Activated CD4-positive, alpha-beta T cell treated with anti-CD3 and anti-CD28 coated beads for 36 hours (primary cell): ENCODE results near the gene KLF13. TPM values are rescaled to one million over a fixed set of nuclear protein-coding genes. Genes with fewer than 3 reads are reported as not detected.
"Not testable (repeated sequence)": the region's sequence is repeated elsewhere in the genome, so short reads cannot be mapped to it uniquely, and the experiment has no call there.

Experiments used
- ATAC-seq: fragments of 200-7000 bp; cut with Tn5 transposase; one replicate; pipeline ENCODE4 v1.10.0; 2021; ENCODE audit warnings: mild to moderate bottlenecking, moderate library complexity
- CTCF ChIA-PET: fragments of 350-600 bp; sonication (Branson Sonifier 250); formaldehyde crosslinking; loops from one replicate; lab custom pipeline; 2021; ENCODE audit warnings: antibody characterized with exemption; lab: Charles Lee
- POLR2A ChIA-PET: fragments of 350-600 bp; sonication (Branson Sonifier 250); formaldehyde crosslinking; loops from one replicate; lab custom pipeline; 2021; ENCODE audit warnings: antibody characterized with exemption, inconsistent platforms; lab: Charles Lee
- DNase-seq: peaks from one replicate; pipeline ENCODE4 v3.0.0-alpha.2; 2020
- H3K27ac Mint-ChIP-seq: one replicate; pipeline ENCODE4 v1.8.0; 2021; ENCODE audit warnings: mixed read lengths
- H3K27me3 Mint-ChIP-seq: one replicate; pipeline ENCODE4 v1.8.0; 2021; ENCODE audit warnings: mixed read lengths
- H3K36me3 Mint-ChIP-seq: one replicate; pipeline ENCODE4 v1.8.0; 2021; ENCODE audit warnings: low read depth, mixed read lengths
- H3K4me1 Mint-ChIP-seq: one replicate; pipeline ENCODE4 v1.8.0; 2021; ENCODE audit warnings: mixed read lengths
- H3K4me3 Mint-ChIP-seq: one replicate; pipeline ENCODE4 v1.8.0; 2021; ENCODE audit warnings: mild to moderate bottlenecking, moderate library complexity, mixed read lengths
- H3K9me3 Mint-ChIP-seq: one replicate; pipeline ENCODE4 v1.8.0; 2021; ENCODE audit warnings: low read depth, mixed read lengths
- intact Hi-C, 2 experiments: fragments of 100-400 bp; cut with DNase I in 1 of 2; cut with micrococcal nuclease in 1 of 2; formaldehyde crosslinking; loops; one replicate each; pipeline versions ENCODE4 v1.14.2 to v1.15.1; 2022 to 2024; cut with DNase I, micrococcal nuclease
- total RNA-seq, 2 experiments: library from RNA; stranded (reverse); gene quantifications; one replicate each; pipeline ENCODE4 v1.2.3, GENCODE V29; 2021

The KLF13 gene
- total RNA-seq, 2 experiments from 2014 or later = 147 to 212 TPM

GRCh38 chr15:31347067-31347975, 20.7 kb downstream of the KLF13 start:
- CTCF ChIA-PET = interaction anchor here (0.7 to 3.4 kb wide), 11 partner anchors 9 to 141 kb away, joined by 3 to 20 read pairs (median 6); no protein-coding TSS in a partner anchor

GRCh38 chr15:31347981-31348803, 21.6 kb downstream of the KLF13 start:
- Mint-ChIP-seq H3K4me1 (peaks cover 97% of the 10 kb centered on the region), H3K9me3 (no peaks in the 10 kb centered on the region), H3K27me3 (no peaks in the 10 kb centered on the region), H3K36me3 (peaks cover 51% of the 10 kb centered on the region), H3K4me3 (peak overlapping the region; percentile 87), H3K27ac (peak overlapping the region; percentile 97)
- no peak for DNase-seq
- intact Hi-C loops = loop anchor here (1.0 to 5.0 kb wide), 12 partner anchors 9 to 139 kb away; partner anchors contain the start of gene KLF13 (in 1 of the 2)
- no peak for ATAC-seq
- ChIA-PET CTCF (interaction anchor here (1.3 to 3.4 kb wide), 3 partner anchors 9 to 21 kb away, joined by 3 to 20 read pairs (median 3); no protein-coding TSS in a partner anchor), POLR2A (interaction anchor here (1.3 to 2.7 kb wide), 4 partner anchors 9 to 22 kb away, joined by 5 to 15 read pairs (median 6); partner anchors contain the start of gene KLF13)

More at GRCh38 chr15:31347067-31347975, 20.7 kb downstream of the KLF13 start:
- ATAC-seq (peak; percentile 80), DNase-seq (peak; percentile 94)
- Mint-ChIP-seq H3K4me1 (peaks cover 97% of the 10 kb centered on the region), H3K27me3 (no peaks in the 10 kb centered on the region), H3K4me3 (peak overlapping the region; percentile 87), H3K36me3 (peaks cover 51% of the 10 kb centered on the region), H3K27ac (peak overlapping the region; percentile 97), H3K9me3 (no peaks in the 10 kb centered on the region)
- intact Hi-C loops = loop anchor here (1.0 to 5.0 kb wide), 12 partner anchors 8 to 140 kb away; partner anchors contain the start of gene KLF13 (in 1 of the 2)
- POLR2A ChIA-PET = interaction anchor here (0.6 to 2.7 kb wide), 7 partner anchors 10 to 112 kb away, joined by 3 to 15 read pairs (median 5); partner anchors contain the start of gene KLF13

DNA sequence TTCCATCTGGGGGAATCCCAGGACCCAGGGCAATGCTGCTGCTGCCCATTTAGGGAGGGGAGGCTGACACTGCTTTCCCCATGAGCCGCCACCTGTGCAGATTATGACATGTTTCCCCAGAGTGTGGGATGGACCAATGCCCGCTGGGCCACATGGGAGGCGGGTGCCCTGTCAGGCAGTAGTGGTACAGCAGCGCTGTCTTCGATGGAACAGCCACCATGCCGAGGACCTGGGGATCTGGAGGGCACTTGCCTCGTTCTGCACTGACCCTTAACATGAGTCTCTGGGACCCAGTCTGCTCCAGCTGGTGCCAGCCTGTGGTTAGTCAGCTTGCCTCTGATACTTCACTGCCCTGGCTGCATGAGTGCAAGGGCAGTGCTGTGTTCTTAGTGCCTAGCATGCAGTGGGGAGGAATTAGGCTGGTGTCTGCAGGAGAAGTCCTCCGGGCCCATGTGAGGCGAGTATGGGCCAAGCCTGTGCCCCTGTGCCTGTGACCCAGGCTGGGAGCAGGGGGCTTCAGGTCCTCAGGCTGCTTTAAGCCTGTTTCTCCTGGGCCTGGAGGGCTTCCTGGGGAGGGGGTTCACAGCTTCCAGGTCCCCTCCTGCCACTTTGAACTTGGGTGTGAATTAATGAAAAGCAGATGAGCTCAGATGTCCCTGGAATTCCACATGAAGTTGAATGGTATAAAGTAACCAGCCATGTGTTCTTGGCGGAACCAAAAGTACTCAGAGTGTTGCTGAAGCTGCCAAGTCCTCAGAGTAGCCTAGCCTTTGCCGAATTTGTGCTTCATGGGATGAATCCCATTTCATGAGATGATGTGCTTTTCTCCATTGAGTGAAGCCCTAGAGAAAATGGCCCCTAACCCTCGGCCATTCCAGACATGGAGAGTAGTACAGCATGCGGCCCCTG, 22.9 kb downstream of the KLF13 start:
- peaks cover 58% of the 10 kb centered on the region for H3K36me3 Mint-ChIP-seq
- no peak for DNase-seq
- peaks cover 96% of the 10 kb centered on the region for H3K4me1 Mint-ChIP-seq
- H3K9me3 Mint-ChIP-seq = no peaks in the 10 kb centered on the region
- H3K27me3 Mint-ChIP-seq = no peaks in the 10 kb centered on the region
- H3K4me3 Mint-ChIP-seq = peak overlapping the region; percentile 35
- ChIA-PET CTCF (interaction anchor here (0.6 to 3.4 kb wide), 4 partner anchors 8 to 20 kb away, joined by 3 to 20 read pairs (median 6); no protein-coding TSS in a partner anchor), POLR2A (interaction anchor here (2.7 kb wide), 1 partner anchor 11 kb away, joined by 15 read pairs; no protein-coding TSS in a partner anchor)
- peak overlapping the region; percentile 98 for H3K27ac Mint-ChIP-seq
- no peak for ATAC-seq
- intact Hi-C loops = loop anchor here (5.0 kb wide), 3 partner anchors 43 to 138 kb away; no protein-coding TSS in a partner anchor

GRCh38 chr15:31350771-31351170, 24.1 kb downstream of the KLF13 start:
- H3K4me1 Mint-ChIP-seq = peaks cover 99% of the 10 kb centered on the region

GRCh38 chr15:31352339-31352751, 25.7 kb downstream of the KLF13 start:
- peaks cover 99% of the 10 kb centered on the region for H3K4me1 Mint-ChIP-seq
- H3K27ac Mint-ChIP-seq = peak overlapping the region; percentile 98
- ATAC-seq (no peak), DNase-seq (peak; percentile 45)
- peaks cover 69% of the 10 kb centered on the region for H3K36me3 Mint-ChIP-seq
- intact Hi-C loops = no loop called here
- ChIA-PET POLR2A (interaction anchor here (0.9 kb wide), 1 partner anchor 86 kb away, joined by 3 read pairs; no protein-coding TSS in a partner anchor), CTCF (interaction anchor here (1.2 kb wide), 2 partner anchors 10 to 13 kb away, joined by 4 to 6 read pairs; no protein-coding TSS in a partner anchor)
- H3K4me3 Mint-ChIP-seq = peak overlapping the region; percentile 62
- peaks cover 8% of the 10 kb centered on the region for H3K9me3 Mint-ChIP-seq
- no peaks in the 10 kb centered on the region for H3K27me3 Mint-ChIP-seq

More at GRCh38 chr15:31350771-31351170, 24.1 kb downstream of the KLF13 start:
- ChIA-PET POLR2A (interaction anchor here (0.7 to 1.1 kb wide), 2 partner anchors 16 to 165 kb away, joined by 4 to 5 read pairs; no protein-coding TSS in a partner anchor), CTCF (no interaction called here)
- Mint-ChIP-seq H3K36me3 (peaks cover 71% of the 10 kb centered on the region), H3K27ac (peak overlapping the region; percentile 98), H3K27me3 (no peaks in the 10 kb centered on the region), H3K9me3 (peaks cover 8% of the 10 kb centered on the region), H3K4me3 (peak overlapping the region; percentile 62)
- DNase-seq (no peak), ATAC-seq (no peak)
- intact Hi-C loops = loop anchor here in 1 of 2 experiments (1.0 kb wide), 1 partner anchor 11 kb away; no protein-coding TSS in a partner anchor

- POLR2A ChIA-PET = interaction anchor here (1.0 to 1.3 kb wide), 2 partner anchors 8 to 47 kb away, joined by 3 read pairs; no protein-coding TSS in a partner anchor
- DNase-seq (peak; percentile 74), ATAC-seq (peak; percentile 27)
- Mint-ChIP-seq H3K27ac (peak overlapping the region; percentile 98), H3K4me1 (peaks cover 99% of the 10 kb centered on the region), H3K36me3 (peaks cover 65% of the 10 kb centered on the region), H3K9me3 (peaks cover 8% of the 10 kb centered on the region), H3K4me3 (peak overlapping the region; percentile 62), H3K27me3 (no peaks in the 10 kb centered on the region)
- intact Hi-C loops = no loop called here
- CTCF ChIA-PET = interaction anchor here (0.6 to 1.2 kb wide), 7 partner anchors 11 to 93 kb away, joined by 3 to 6 read pairs (median 3); no protein-coding TSS in a partner anchor
Observed at GRCh38 chr15:31352911-31353811, 26.5 kb downstream of the KLF13 start.

- peaks cover 67% of the 10 kb centered on the region for H3K36me3 Mint-ChIP-seq
- no peak for DNase-seq
- H3K4me3 Mint-ChIP-seq = no peak overlapping the region
- H3K4me1 Mint-ChIP-seq = peaks cover 99% of the 10 kb centered on the region
- no peak for ATAC-seq
- H3K27me3 Mint-ChIP-seq = no peaks in the 10 kb centered on the region
- peak overlapping the region; percentile 98 for H3K27ac Mint-ChIP-seq
- POLR2A ChIA-PET = interaction anchor here (0.7 to 1.3 kb wide), 3 partner anchors 9 to 121 kb away, joined by 3 read pairs; no protein-coding TSS in a partner anchor
- CTCF ChIA-PET = interaction anchor here (0.6 to 1.1 kb wide), 6 partner anchors 11 to 89 kb away, joined by 3 to 4 read pairs (median 3); no protein-coding TSS in a partner anchor
- H3K9me3 Mint-ChIP-seq = peaks cover 8% of the 10 kb centered on the region
- intact Hi-C loops = no loop called here
Observed at GRCh38 chr15:31353931-31354330, 27.3 kb downstream of the KLF13 start.

- not testable (repeated sequence) for H3K9me3 Mint-ChIP-seq
Observed at GRCh38 chr15:31356097-31356496, 29.5 kb downstream of the KLF13 start.

More at GRCh38 chr15:31356097-31356496, 29.5 kb downstream of the KLF13 start:
- peaks cover 55% of the 10 kb centered on the region for H3K36me3 Mint-ChIP-seq
- DNase-seq, H3K27me3 Mint-ChIP-seq, ATAC-seq, intact Hi-C loops: not testable (repeated sequence)
- POLR2A ChIA-PET = interaction anchor here (1.4 kb wide), 1 partner anchor 10 kb away, joined by 4 read pairs; no protein-coding TSS in a partner anchor
- H3K4me3 Mint-ChIP-seq = peak overlapping the region; percentile 68
- H3K27ac Mint-ChIP-seq = peak overlapping the region; percentile 97
- peaks cover 99% of the 10 kb centered on the region for H3K4me1 Mint-ChIP-seq
- CTCF ChIA-PET = interaction anchor here (0.9 to 4.9 kb wide), 8 partner anchors 10 to 134 kb away, joined by 3 to 28 read pairs (median 6); no protein-coding TSS in a partner anchor
